GM19193 (cell line): ENCODE data around the gene RTBDN.

ENCODE experiments used
- POLR2A ChIP-seq: IDR thresholded peaks from 4 replicates; pipeline ENCODE4 v1.6.1; 2011; ENCODE audit not compliant: insufficient read depth, insufficient read length; ENCODE audit errors: extremely low read depth

RTBDN gene

DNA sequence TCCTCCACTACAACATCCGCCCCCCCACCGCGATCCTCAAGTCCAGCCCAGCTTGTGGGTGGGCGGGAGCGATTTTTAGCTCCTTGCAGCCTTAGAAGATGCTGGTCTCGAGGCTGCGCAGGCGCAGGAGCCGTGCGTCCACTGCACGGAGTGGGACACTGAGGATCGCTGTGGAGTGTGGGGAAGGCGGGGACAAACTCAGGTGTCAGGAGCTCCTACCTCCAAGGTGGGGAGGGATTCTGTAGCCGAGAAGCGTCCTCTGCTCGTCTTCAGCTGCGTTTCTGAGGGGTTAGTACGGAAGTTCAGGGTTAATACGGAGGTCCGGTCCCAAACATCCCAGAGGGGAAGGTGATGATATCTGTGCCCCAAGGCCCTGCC lies at the start of gene RTBDN:
Gene RTBDN (minus strand): TSS at position 14 of the 378 bp plus-strand sequence. CDS start 4,600 bp downstream, outside the sequence.
- TF ChIP-seq POLR2A = no peak

GRCh38 chr19:12882589-12882988 lies 48.2 kb upstream of the RTBDN start:
- no peak for TF ChIP-seq POLR2A

GRCh38 chr19:12881172-12881808 lies 46.9 kb upstream of the RTBDN start, which contains the start of gene DNASE2:
Gene DNASE2 (minus strand): TSS chr19:12881449. CDS start chr19:12881375, 74 bp downstream.
- peak; percentile 84 for TF ChIP-seq POLR2A

DNA sequence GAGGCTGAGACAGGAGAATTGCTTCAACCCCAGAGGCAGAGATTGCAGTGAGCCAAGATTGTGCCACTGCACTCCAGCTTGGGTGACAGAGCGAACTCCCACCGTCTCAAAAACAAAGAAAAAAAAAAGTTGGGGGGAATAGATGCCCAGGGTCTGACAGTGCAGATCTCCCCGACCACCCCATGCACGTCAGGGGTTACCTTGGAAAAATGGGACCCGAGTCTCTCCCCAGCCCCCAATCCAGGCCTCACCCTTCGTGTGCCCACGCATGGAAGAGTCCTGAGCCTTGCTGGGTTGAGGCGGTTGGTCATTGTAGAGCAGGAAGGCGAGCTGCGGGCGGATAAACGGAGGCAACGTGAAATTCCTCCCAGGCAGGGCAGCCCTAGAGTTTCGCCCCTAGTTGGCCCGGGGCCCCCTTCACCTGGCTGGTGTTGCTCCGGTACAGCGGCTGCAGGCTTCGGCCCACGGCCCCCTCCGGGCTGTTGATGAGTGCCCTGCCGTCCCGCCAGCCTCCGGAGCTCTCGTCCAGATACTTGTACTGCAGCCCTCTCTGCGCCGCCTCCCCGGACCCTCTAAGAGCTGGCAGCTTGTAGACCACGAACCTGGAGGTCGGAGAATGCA lies 46.3 kb upstream of the RTBDN start:
- no peak for TF ChIP-seq POLR2A

DNA sequence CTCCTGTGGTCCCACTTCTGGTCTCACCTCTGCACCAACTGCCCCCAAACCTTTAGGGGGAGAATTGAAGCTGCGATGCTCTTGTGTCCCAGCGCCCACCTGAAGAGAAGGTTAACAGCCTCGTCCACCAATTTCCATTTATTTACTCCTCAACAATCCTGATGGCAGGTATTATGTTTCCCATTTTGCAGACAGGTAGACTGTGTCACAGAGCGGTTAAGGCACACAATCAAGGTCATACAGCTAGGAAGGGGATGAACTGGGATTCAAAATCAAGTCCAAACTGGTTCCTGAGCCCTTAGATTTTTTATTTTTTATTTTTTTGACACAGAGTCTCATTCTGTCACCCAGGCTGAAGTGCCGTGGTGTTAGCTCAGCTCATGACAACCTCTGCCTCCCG lies 40.7 kb upstream of the RTBDN start:
- TF ChIP-seq POLR2A = no peak

DNA sequence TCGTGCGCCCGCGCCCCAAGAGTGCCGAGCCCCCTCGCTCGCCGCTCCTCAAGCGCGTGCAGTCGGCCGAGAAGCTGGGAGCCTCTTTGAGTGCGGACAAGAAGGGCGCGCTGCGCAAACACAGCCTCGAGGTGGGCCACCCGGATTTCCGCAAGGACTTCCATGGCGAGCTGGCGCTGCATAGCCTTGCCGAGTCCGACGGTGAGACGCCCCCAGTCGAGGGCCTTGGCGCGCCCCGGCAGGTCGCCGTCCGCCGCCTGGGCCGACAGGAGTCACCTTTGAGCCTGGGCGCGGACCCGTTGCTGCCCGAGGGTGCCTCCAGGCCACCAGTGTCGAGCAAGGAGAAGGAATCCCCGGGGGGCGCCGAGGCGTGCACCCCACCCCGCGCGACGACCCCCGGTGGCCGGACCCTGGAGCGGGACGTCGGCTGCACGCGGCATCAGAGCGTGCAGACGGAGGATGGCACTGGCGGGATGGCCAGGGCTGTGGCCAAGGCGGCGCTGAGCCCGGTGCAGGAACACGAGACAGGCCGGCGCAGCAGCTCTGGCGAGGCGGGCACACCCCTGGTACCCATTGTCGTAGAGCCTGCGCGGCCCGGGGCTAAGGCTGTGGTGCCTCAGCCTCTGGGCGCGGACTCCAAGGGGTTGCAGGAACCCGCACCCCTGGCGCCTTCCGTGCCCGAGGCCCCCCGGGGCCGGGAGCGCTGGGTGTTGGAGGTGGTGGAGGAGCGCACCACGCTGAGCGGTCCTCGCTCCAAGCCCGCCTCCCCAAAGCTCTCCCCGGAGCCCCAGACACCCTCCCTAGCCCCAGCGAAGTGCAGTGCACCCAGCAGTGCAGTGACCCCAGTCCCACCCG lies 39.7 kb upstream of the RTBDN start:
- TF ChIP-seq POLR2A = no peak

GRCh38 chr19:12872941-12873890 lies 38.8 kb upstream of the RTBDN start:
- TF ChIP-seq POLR2A = no peak

- TF ChIP-seq POLR2A = no peak
Observed at GRCh38 chr19:12872255-12872654, 37.9 kb upstream of the RTBDN start.

DNA sequence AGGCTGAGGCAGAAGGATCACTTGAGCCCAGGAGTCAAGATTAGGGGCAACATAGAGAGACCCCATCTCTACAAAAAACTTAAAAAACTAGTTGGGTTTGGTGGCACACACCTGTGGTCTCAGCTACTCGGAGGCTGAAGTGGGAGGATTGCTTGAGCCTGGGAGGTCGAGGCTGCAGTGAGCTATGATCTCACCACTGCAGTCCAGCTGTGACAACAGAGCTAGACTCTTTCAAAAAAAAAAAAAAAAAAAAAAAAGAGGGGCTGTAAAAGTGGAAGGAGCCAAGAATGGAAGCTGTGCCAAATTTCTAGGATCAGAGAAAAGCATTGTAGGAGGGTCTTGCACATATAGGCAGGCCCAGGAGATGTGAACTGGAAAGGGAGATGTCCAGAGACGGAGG lies 37.3 kb upstream of the RTBDN start:
- TF ChIP-seq POLR2A = no peak

GRCh38 chr19:12868540-12869112 lies 34.2 kb upstream of the RTBDN start:
- no peak for TF ChIP-seq POLR2A

DNA sequence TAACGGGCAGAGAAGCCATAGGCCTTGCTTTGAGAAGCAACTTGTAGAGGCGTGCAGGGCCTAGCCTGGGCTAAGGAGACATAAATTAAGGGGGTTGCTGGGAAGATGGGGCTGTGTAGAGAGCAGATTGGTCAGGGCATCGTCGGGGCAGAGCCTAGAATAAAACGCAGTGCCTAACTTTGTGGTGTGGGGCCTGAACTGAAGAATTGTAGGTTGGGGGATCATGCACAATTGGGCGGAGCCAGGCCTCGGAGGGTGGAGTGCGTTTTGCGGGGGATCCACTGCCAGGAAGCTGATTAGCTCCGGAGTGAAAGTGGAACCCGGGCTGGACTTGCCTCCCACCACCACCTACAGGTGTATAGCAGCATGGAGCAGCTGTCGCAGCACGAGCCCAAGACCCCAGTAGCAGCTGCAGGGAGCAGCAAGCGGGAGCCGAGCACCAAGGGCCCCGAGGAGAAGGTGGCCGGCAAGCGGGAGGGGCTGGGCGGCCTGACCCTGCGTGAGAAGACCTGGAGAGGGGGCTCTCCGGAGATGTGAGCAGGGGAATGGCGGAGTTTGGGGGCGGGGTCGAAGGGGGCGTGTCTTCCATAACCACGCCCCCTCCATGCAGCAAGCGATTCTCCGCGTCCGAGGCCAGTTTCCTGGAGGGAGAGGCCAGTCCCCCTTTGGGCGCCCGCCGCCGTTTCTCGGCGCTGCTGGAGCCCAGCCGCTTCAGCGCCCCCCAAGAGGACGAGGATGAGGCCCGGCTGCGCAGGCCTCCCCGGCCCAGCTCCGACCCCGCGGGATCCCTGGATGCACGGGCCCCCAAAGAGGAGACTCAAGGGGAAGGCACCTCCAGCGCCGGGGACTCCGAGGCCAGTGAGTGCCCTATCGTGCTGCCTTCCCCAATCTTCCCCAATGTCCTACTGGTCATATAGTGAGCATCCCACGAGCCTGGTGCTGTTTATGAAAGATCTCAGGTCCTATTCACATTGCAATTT lies 33.0 kb upstream of the RTBDN start:
- TF ChIP-seq POLR2A = peak; percentile 40

- TF ChIP-seq POLR2A = no peak
Observed at GRCh38 chr19:12866416-12867119, 32.2 kb upstream of the RTBDN start.
